ENCODE results near the gene TMEM178B. TPM values are rescaled to one million over a fixed set of nuclear protein-coding genes. Genes with fewer than 3 reads are reported as not detected.

TMEM178B gene
- total and polyA plus RNA-seq, 8 donors, result 0.16 to 5.6 (median 3.4) TPM

DNA sequence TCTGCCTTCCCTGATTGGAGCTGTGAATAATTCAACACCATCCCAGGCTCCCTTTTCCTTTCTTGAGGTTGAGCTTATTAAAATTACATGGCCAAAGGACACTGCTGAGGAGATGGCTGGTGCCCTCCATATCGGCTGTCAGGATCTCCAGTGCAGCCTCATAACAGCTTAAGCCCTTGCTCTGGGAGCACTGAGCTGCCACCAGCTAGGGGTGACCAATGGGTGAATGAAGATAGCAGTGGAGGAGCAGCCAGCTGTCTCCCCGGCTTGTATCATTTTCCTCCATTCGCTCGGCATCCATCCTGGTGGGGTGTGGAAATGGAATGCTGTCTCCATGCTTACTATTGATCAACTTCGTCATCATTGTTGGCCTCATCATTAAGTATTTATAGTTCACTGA lies 154.6 kb downstream of the TMEM178B start:
- Histone ChIP-seq H3K9me3 (no peaks in the 10 kb centered on the region), H3K36me3 (no peaks in the 10 kb centered on the region), H3K4me3 (no peak overlapping the region), H3K27me3 (no peaks in the 10 kb centered on the region), H3K4me1 (no peaks in the 10 kb centered on the region), H3K27ac (no peak overlapping the region)
- ATAC-seq, result no peak
- TF ChIP-seq, protein P1, sequence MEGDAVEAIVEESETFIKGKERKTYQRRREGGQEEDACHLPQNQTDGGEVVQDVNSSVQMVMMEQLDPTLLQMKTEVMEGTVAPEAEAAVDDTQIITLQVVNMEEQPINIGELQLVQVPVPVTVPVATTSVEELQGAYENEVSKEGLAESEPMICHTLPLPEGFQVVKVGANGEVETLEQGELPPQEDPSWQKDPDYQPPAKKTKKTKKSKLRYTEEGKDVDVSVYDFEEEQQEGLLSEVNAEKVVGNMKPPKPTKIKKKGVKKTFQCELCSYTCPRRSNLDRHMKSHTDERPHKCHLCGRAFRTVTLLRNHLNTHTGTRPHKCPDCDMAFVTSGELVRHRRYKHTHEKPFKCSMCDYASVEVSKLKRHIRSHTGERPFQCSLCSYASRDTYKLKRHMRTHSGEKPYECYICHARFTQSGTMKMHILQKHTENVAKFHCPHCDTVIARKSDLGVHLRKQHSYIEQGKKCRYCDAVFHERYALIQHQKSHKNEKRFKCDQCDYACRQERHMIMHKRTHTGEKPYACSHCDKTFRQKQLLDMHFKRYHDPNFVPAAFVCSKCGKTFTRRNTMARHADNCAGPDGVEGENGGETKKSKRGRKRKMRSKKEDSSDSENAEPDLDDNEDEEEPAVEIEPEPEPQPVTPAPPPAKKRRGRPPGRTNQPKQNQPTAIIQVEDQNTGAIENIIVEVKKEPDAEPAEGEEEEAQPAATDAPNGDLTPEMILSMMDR (IDR thresholded peaks at IDR 0.05), result no peak
- intact Hi-C loops (cut with DNase I), result no loop called here
- DNase-seq, result no peak

DNA sequence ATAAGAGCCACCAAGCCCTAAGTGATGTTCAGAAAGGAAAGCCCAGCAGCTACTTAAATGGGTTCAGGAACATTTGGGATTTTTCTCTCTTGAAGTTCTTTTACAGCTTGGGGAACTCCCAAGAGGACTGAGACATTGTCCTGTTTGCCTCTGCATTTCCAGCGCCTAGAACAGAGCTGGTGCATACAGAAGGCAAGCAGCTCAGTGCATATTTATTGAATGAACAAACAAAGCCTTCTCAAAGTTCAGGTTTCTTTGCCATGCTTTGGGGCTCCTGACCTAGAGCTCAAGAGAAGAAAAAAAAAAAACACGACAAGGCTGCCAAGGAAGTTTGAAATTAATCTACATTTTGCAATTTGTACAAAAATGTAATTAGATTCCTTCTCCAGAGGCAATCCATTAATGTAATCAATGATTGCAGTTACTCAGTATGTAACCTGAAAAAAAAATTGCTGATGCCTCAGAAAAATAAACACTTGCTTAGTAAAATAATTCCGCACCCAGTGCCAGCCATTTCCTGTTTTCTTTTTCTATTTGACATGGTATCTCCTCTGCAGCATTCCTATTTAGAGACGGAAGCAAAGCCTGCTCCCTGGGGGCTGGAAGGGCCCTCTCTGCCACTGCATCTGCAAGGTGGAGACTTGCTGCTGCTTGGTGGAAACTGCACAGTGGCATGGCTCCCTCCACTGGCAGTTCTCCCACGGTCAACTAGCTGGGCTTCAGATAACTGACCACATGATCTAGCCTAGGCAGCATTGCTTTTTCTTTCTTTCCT lies 157.3 kb downstream of the TMEM178B start:
- TF ChIP-seq, protein P1 (IDR thresholded peaks at IDR 0.05), result no peak
- H3K4me3 ChIP-seq, result no peak overlapping the region
- intact Hi-C loops (cut with DNase I), result no loop called here
- no peaks in the 10 kb centered on the region for H3K9me3 ChIP-seq
- ATAC-seq, result no peak
- no peaks in the 10 kb centered on the region for H3K27me3 ChIP-seq
- DNase-seq, result peak in 2 of 4 donors; percentile 6 to 44
- H3K4me1 ChIP-seq, result no peaks in the 10 kb centered on the region
- no peak overlapping the region for H3K27ac ChIP-seq
- H3K36me3 ChIP-seq, result no peaks in the 10 kb centered on the region

DNA sequence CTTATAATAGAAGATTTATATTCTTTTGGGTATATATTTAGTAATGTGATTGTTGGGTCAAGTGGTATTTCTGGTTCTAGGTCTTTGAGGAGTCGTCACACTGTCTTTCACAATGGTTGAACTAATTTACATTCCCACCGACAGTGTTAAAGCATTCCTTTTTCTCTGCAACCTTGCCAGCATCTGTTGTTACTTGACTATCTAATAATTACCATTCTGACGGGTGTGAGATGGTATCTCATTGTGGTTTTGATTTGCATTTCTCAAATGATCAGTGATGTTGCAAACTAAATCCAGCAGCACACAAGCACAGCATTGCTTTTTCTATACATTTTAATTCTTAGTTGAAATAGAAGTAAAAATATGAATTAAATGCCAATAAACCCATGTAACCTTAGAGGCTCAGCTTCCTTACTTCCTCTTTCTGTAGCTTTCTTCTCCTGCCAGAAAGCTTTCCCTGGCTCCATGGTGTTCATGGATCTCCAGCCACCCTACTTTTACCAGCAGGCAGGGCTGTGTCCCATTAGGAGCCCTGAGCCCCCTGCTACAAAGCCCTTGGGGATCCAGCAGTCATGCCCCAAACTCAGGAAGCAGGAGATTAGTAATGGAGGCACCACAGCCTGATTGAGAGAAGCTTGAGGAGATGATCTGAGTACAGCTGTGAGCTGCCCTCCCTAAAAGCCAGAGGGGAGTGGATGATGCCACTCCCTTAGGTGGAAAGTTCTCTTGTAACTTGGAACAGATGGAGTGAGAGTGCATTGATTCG lies 158.6 kb downstream of the TMEM178B start:
- no peaks in the 10 kb centered on the region for H3K27me3 ChIP-seq
- H3K9me3 ChIP-seq, result no peaks in the 10 kb centered on the region
- no peaks in the 10 kb centered on the region for H3K36me3 ChIP-seq
- TF ChIP-seq, protein P1 (IDR thresholded peaks at IDR 0.05), result no peak
- no peak for ATAC-seq
- H3K4me1 ChIP-seq, result no peaks in the 10 kb centered on the region
- DNase-seq, result no peak
- H3K27ac ChIP-seq, result no peak overlapping the region
- H3K4me3 ChIP-seq, result no peak overlapping the region
- intact Hi-C loops (cut with DNase I), result no loop called here

DNA sequence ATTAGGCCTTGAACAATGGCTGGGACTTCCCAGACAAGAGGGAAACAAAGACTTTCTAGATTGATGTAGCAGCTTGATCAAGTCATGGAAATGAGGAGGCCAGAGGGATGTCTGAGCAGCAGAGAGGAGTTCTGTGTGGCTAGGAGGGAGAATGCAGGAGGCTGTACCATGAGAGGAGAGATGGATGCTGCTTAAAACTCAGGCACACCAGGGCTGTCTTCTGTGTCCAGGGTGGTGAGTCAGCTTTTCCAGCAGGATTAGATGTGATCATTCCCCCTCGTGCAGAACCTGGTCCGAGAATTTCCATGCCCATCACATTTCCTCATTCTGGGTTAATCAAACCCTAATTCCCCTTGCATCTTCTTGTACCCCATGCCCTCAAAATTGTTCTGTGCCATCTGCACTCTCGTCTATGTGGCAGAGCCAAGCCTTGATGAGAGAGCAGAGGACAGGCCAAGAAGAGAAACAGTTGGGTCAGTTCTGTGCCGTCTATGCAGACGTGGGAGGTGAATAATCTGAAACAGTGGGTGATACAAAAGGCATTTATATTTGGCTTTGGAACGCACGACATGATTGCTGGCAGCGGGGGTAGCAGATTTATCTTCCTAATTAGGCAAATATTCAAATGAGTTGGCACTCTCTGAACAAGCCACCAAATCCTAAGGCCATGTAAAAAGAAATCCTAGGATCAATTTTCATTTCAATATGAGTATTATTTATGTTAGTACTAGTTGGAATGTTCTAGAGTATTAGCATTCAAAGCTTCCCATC lies 160.7 kb downstream of the TMEM178B start:
- H3K4me3 ChIP-seq, result no peak overlapping the region
- H3K27me3 ChIP-seq, result no peaks in the 10 kb centered on the region
- ATAC-seq (no peak), DNase-seq (no peak)
- TF ChIP-seq, protein P1 (IDR thresholded peaks at IDR 0.05), result no peak
- no peak overlapping the region for H3K27ac ChIP-seq
- H3K36me3 ChIP-seq, result no peaks in the 10 kb centered on the region
- H3K9me3 ChIP-seq, result no peaks in the 10 kb centered on the region
- intact Hi-C loops (cut with DNase I), result no loop called here
- no peaks in the 10 kb centered on the region for H3K4me1 ChIP-seq

DNA sequence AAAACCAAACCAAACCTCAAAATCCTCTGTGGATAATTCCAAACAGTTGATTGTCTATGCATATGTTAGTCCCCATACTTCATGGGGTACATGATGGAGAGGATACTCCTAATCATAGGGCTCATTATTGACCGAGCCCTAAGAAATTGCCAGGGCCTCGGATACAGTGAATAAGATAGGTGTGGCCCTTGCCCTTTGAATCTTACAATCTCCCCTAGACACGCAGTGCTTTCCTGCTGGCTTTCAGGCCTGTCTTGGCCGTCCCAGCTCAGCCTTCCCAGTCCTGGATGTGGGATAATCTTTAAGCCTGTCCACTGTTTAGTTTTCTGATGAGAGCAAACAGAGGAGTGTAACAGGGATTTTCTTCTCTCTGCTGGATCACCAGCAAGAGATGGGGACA lies 161.8 kb downstream of the TMEM178B start:
- H3K4me1 ChIP-seq, result no peaks in the 10 kb centered on the region
- TF ChIP-seq, protein P1 (IDR thresholded peaks at IDR 0.05), result no peak
- DNase-seq (no peak), ATAC-seq (no peak)
- no peaks in the 10 kb centered on the region for H3K36me3 ChIP-seq
- intact Hi-C loops (cut with DNase I), result no loop called here
- no peak overlapping the region for H3K27ac ChIP-seq
- H3K27me3 ChIP-seq, result no peaks in the 10 kb centered on the region
- H3K4me3 ChIP-seq, result no peak overlapping the region
- no peaks in the 10 kb centered on the region for H3K9me3 ChIP-seq
